ENCODE results near the gene APBA1. TPM values are rescaled to one million over a fixed set of nuclear protein-coding genes. Genes with fewer than 3 reads are reported as not detected.

APBA1 gene
- polyA plus RNA-seq, 1 of the 3 experiments (the other 2 are of a cell fraction) = 3.1 TPM

DNA sequence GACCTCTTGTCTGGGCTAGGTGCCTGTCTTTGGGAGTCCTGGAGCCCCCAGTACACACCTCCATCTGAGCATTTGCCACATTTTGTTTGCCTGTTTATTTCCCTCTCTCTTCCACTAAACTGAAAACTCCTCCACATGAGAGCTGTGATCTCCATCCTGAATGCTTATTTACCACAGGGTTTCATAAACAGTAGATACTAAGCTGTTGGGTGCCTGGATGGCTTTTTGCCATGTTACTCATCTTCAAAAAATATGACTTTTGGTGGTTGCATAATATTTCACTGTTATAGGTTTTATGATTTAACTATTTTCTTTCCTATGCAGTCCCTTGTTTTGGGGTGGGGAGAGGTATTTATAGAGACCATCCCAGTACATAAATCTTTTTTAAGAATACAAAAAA is 99.6 kb downstream of the APBA1 start:
- no peaks in the 10 kb centered on the region for H3K9me3 ChIP-seq
- no peak overlapping the region for H3K27ac ChIP-seq (ENCODE audit: low read depth in 2 of 2, low read length in 1 of 2)
- H3K27me3 ChIP-seq (ENCODE audit: insufficient read depth) = no peaks in the 10 kb centered on the region
- H3K9ac ChIP-seq = no peak overlapping the region
- H3K36me3 ChIP-seq (replicated peaks in 1 of 2; ENCODE audit: control insufficient read depth in 1 of 2, insufficient read depth in 2 of 2, low read length in 1 of 2) = no peaks in the 10 kb centered on the region
- CTCF ChIA-PET = interaction anchor here (0.7 to 1.7 kb wide), 6 partner anchors 9 to 151 kb away, joined by 3 to 6 read pairs (median 3); no protein-coding TSS in a partner anchor
- peaks cover 5 to 28% of the 10 kb centered on the region in 2 experiments for H3K4me1 ChIP-seq (ENCODE audit: control insufficient read depth in 1 of 2, insufficient read depth in 2 of 2, low read depth in 1 of 2, low read length in 1 of 2)
- 0 out of 2 replicates have a peak, but pooled peaks cover 3% of the 10 kb centered on the region for H4K20me1 ChIP-seq (ENCODE audit: insufficient read depth)
- no peak overlapping the region for H2AFZ ChIP-seq (ENCODE audit: low read depth)
- POLR2A ChIA-PET = no interaction called here
- no peaks in the 10 kb centered on the region for H3K9me2 ChIP-seq
- no peak overlapping the region for H3K4me3 ChIP-seq (ENCODE audit: low read depth in 2 of 2, low read length in 1 of 2)
- peaks cover 16% of the 10 kb centered on the region for H3F3A ChIP-seq (replicated peaks; ENCODE audit: insufficient read depth)
- H3K4me2 ChIP-seq = no peak overlapping the region
- peaks cover 7% of the 10 kb centered on the region; the same call in 1 of the 2 replicates for H3K79me2 ChIP-seq (ENCODE audit: insufficient read depth)
- TF ChIP-seq MEF2A (IDR thresholded peaks at IDR 0.05; ENCODE audit: borderline replicate concordance, low read depth) = no peak
- TF ChIP-seq, protein P1, sequence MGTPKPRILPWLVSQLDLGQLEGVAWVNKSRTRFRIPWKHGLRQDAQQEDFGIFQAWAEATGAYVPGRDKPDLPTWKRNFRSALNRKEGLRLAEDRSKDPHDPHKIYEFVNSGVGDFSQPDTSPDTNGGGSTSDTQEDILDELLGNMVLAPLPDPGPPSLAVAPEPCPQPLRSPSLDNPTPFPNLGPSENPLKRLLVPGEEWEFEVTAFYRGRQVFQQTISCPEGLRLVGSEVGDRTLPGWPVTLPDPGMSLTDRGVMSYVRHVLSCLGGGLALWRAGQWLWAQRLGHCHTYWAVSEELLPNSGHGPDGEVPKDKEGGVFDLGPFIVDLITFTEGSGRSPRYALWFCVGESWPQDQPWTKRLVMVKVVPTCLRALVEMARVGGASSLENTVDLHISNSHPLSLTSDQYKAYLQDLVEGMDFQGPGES (IDR thresholded peaks at IDR 0.05; ENCODE audit: low read depth, low read length) = no peak
- DNase-seq = no peak

DNA sequence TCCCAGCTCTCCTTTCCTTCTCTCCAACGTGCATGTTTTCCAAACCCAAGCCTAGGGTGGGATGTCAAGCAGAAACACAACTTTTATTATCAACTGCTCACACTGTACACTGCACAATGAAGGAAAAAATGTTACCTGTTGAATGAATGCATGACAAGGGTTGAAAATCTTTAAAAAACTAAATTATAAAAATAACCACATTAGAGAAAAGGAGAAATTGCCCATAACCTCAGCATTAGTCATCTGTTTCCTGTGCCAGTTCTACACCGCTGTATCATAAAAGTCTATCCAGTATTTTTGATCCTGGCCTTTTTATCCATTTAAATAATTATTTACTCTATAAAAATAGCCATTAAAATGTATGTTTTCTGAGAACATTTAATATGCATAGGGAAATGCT is 101.1 kb downstream of the APBA1 start:
- Histone ChIP-seq H3K27ac (ENCODE audit: low read depth in 2 of 2, low read length in 1 of 2) (peak overlapping the region in 1 of 2 experiments; percentile 61; a peak in 3 of 4 replicates), H3K27me3 (ENCODE audit: insufficient read depth) (no peaks in the 10 kb centered on the region), H4K20me1 (ENCODE audit: insufficient read depth) (0 out of 2 replicates have a peak, but pooled peaks cover 3% of the 10 kb centered on the region), H3K9me3 (no peaks in the 10 kb centered on the region), H3K4me1 (ENCODE audit: control insufficient read depth in 1 of 2, insufficient read depth in 2 of 2, low read depth in 1 of 2, low read length in 1 of 2) (peaks cover 5 to 28% of the 10 kb centered on the region in 2 experiments), H3F3A (replicated peaks; ENCODE audit: insufficient read depth) (peaks cover 16% of the 10 kb centered on the region), H3K4me2 (peak overlapping the region; percentile 32; the same call in 1 of the 2 replicates), H3K36me3 (replicated peaks in 1 of 2; ENCODE audit: control insufficient read depth in 1 of 2, insufficient read depth in 2 of 2, low read length in 1 of 2) (no peaks in the 10 kb centered on the region), H3K79me2 (ENCODE audit: insufficient read depth) (peaks cover 3% of the 10 kb centered on the region; the same call in 1 of the 2 replicates), H2AFZ (ENCODE audit: low read depth) (no peak overlapping the region), H3K4me3 (ENCODE audit: low read depth in 2 of 2, low read length in 1 of 2) (no peak overlapping the region), H3K9ac (no peak overlapping the region), H3K9me2 (no peaks in the 10 kb centered on the region)
- WGBS (ENCODE audit: low lambda C conversion rate) = 45% methylated on average over 2 of the region's 2 CpGs
- TF ChIP-seq JUND (IDR thresholded peaks at IDR 0.05) = peak; percentile 41; the same call in 1 of the 2 replicates
- TF ChIP-seq EZH2phosphoT487 (IDR thresholded peaks at IDR 0.05; ENCODE audit: borderline replicate concordance, low read depth) = no peak
- TF ChIP-seq FOSL2 (IDR thresholded peaks at IDR 0.05; ENCODE audit: borderline replicate concordance, low read depth) = peak; percentile 51; the same call in 1 of the 2 replicates
- CTCF ChIA-PET = interaction anchor here (1.1 to 1.2 kb wide), 2 partner anchors 21 to 102 kb away, joined by 4 to 5 read pairs; partner anchors contain the start of gene APBA1
- POLR2A ChIA-PET = no interaction called here
- DNase-seq = no peak

DNA sequence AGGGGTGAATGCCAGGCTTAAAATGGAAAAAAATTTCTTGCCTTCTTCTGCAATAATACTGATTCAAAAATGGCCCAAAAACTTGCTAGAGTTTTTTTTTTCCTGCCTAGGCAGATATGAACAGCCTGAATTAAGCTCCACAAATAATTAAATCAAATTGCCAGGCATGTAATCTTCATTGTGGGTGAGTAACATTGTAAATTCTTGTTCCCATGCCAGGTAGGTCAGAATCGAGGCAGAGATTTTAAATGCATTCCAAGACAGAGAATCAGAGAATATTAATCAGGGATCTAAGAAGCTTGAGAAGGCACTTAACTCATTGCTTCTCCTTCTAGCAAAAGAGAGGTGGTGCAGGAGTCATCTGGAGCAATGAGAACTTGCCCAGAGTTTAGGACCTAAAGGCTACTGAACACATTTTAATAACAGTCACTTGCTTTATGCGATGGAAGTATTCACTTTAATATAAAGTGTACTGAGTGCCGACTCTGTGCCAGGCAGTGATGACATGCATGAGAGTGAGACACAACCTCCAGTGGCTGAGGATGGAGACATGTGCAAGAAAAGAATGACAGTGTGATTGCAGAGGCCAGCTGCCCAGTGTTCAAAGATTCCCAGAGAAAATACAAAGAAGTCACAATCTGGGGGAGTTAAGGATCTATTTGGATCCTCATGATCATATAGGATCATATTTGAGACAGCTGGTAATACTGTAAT is 102.3 kb downstream of the APBA1 start:
- Histone ChIP-seq H3K36me3 (replicated peaks in 1 of 2; ENCODE audit: control insufficient read depth in 1 of 2, insufficient read depth in 2 of 2, low read length in 1 of 2) (no peaks in the 10 kb centered on the region), H2AFZ (ENCODE audit: low read depth) (no peak overlapping the region), H3K27ac (ENCODE audit: low read depth in 2 of 2, low read length in 1 of 2) (peak overlapping the region in 1 of 2 experiments; percentile 61; a peak in 3 of 4 replicates), H3K9ac (no peak overlapping the region; the same call in 1 of the 2 replicates), H3K9me2 (no peaks in the 10 kb centered on the region), H3K4me2 (peak overlapping the region; percentile 63), H3F3A (replicated peaks; ENCODE audit: insufficient read depth) (peaks cover 16% of the 10 kb centered on the region), H3K27me3 (ENCODE audit: insufficient read depth) (no peaks in the 10 kb centered on the region), H3K79me2 (ENCODE audit: insufficient read depth) (peaks cover 2% of the 10 kb centered on the region; the same call in 1 of the 2 replicates), H3K4me3 (ENCODE audit: low read depth in 2 of 2, low read length in 1 of 2) (peak overlapping the region in 1 of 2 experiments; percentile 13; a peak in 1 of 4 replicates), H4K20me1 (ENCODE audit: insufficient read depth) (0 out of 2 replicates have a peak, but pooled peaks cover 3% of the 10 kb centered on the region), H3K9me3 (no peaks in the 10 kb centered on the region), H3K4me1 (ENCODE audit: control insufficient read depth in 1 of 2, insufficient read depth in 2 of 2, low read depth in 1 of 2, low read length in 1 of 2) (peaks cover 5 to 28% of the 10 kb centered on the region in 2 experiments)
- POLR2A ChIA-PET = interaction anchor here (0.6 kb wide), 1 partner anchor 147 kb away, joined by 3 read pairs; no protein-coding TSS in a partner anchor
- DNase-seq = no peak
- CTCF ChIA-PET = interaction anchor here (1.0 kb wide), 1 partner anchor 8 kb away, joined by 3 read pairs; no protein-coding TSS in a partner anchor
- WGBS (ENCODE audit: low lambda C conversion rate) = 13% methylated on average over 3 of the region's 3 CpGs
- peak; percentile 45; the same call in 1 of the 2 replicates for TF ChIP-seq RXRA (IDR thresholded peaks at IDR 0.05; ENCODE audit: borderline replicate concordance, low read depth)
- TF ChIP-seq JUND (IDR thresholded peaks at IDR 0.05) = peak; percentile 72
- TF ChIP-seq, protein P1 (IDR thresholded peaks at IDR 0.05; ENCODE audit: low read depth, low read length) = no peak
- TF ChIP-seq, protein P2, sequence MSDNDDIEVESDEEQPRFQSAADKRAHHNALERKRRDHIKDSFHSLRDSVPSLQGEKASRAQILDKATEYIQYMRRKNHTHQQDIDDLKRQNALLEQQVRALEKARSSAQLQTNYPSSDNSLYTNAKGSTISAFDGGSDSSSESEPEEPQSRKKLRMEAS (IDR thresholded peaks at IDR 0.05; ENCODE audit: low read depth) = 0 out of 2 replicates have a peak, but pooled peaks have one; percentile 9
- no peak for TF ChIP-seq RCOR1 (IDR thresholded peaks at IDR 0.05; ENCODE audit: low read length)
- TF ChIP-seq GABPA (IDR thresholded peaks at IDR 0.05; ENCODE audit: low read depth) = no peak
- TF ChIP-seq RFX5 (IDR thresholded peaks at IDR 0.05; ENCODE audit: low read length) = no peak
- peak; percentile 32; the same call in 1 of the 2 replicates for TF ChIP-seq POLR2AphosphoS5 (IDR thresholded peaks at IDR 0.05; ENCODE audit: low read depth, low read length)
- TF ChIP-seq MEF2A (IDR thresholded peaks at IDR 0.05; ENCODE audit: borderline replicate concordance, low read depth) = 0 out of 2 replicates have a peak, but pooled peaks have one; percentile 24
- TF ChIP-seq EP300 (IDR thresholded peaks at IDR 0.05; ENCODE audit: borderline replicate concordance in 1 of 2, low read depth in 1 of 2, low read length in 1 of 2) = peak in 1 of 2 experiments; percentile 68; a peak in 1 of 4 replicates
- no peak for TF ChIP-seq MXI1 (IDR thresholded peaks at IDR 0.05; ENCODE audit: low read depth, low read length)
- TF ChIP-seq, protein P3, sequence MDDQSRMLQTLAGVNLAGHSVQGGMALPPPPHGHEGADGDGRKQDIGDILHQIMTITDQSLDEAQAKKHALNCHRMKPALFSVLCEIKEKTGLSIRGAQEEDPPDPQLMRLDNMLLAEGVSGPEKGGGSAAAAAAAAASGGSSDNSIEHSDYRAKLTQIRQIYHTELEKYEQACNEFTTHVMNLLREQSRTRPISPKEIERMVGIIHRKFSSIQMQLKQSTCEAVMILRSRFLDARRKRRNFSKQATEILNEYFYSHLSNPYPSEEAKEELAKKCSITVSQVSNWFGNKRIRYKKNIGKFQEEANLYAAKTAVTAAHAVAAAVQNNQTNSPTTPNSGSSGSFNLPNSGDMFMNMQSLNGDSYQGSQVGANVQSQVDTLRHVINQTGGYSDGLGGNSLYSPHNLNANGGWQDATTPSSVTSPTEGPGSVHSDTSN (IDR thresholded peaks at IDR 0.05) = peak; percentile 25; the same call in 1 of the 2 replicates
- no peak for TF ChIP-seq TAF1 (IDR thresholded peaks at IDR 0.05; ENCODE audit: borderline replicate concordance, low read depth, low read length)
